Stimulated activated CD4-positive, alpha-beta T cell treated with anti-CD3 and anti-CD28 coated beads, Interleukin-1b, Interleukin-23, amount 100 ng/mL, for 48 hours (primary cell): ENCODE results near the gene ATG4C.

Experiments
- DNase-seq: peaks from one replicate; pipeline ENCODE4 v3.0.0-alpha.2; 2020

Gene ATG4C

DNA sequence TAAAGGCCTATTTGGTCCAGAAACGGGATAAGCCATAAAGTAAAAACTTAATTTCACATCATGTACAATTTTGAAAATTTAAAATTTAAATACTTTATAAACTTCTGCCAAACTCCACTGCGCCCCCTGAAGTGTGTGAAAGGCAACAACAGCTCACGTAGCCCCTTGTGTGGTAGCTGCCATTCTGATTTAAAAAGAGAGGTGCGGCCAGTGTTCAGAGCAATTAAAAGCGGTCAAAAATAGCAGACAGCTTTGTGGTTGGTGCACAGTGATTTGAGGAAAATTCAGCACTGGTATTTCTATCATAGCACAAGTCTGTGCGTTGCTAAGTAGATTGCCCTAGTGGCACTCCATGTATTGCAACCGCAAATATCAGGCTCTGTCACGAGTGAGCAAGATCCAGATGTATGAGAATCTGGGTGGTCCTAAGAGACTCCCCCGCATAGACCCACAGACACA is 122.5 kb downstream of the ATG4C start:
- DNase-seq = no peak

DNA sequence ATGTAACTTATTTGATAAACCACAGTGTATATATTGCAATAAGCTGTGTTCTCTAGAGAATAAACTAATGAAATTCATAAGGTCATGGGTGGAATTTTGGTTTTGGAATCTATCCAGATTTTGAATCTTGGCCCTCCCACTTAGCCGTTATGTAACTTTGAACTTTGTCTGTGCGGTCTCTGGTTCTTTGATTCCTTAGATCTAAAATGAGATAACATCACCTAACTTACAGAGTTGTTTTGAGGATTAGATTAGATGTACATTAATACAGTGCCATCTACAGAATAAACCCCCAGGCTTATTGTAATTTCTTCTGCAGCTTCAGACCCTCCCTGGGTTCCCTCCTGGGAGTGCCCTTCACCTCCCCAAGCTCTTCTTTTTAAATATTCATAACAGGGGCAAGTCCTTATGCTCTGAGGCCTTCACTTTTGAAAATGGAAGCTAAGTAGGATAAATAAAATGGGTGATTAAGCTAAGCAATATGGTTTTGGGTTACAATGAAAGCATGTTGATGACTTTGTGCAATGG is 124.3 kb downstream of the ATG4C start:
- DNase-seq = no peak

DNA sequence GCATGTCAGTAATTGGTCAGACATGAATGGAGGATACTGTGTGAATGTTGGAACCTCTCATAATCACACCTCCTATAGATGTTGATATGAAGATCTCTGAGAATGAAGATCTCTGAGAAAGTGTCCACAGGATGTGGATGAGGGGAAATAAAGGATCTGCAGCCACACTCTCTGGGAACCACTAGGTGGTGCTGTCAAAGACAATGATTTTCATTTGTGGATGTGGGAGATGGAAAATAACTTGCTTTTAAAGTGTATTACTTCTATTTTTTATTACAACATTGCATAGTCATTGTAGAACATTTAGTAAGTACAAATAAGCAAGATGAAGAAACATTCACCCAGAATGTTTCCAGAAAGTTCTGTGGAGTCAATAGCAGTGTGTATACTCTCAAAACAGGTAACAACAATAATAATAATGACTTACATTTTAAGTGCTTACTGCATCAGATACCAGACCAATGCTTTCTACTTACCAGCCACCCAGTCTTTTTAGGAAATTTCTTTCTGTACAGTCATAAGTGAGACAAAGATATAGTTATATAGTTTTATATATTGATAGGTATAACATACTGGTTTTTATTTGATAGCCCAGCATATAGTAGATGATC is 128.2 kb downstream of the ATG4C start:
- DNase-seq = no peak
